AG04449 (cell line): ENCODE results near the gene CFAP92.

Experiments
- CTCF ChIA-PET: fragments of 350-600 bp; formaldehyde crosslinking; extraction: SDS; loops from one replicate; lab custom pipeline; 2021; ENCODE audit warnings: antibody characterized with exemption; lab: Yijun Ruan, JAX
- POLR2A ChIA-PET: fragments of 400-600, 350-600 bp; formaldehyde crosslinking; extraction: SDS; loops from one replicate; lab custom pipeline; 2020; ENCODE audit warnings: antibody characterized with exemption, inconsistent platforms; lab: Yijun Ruan, JAX
- DNase-seq: peaks from one replicate; pipeline ENCODE4 v3.0.0-alpha.2; 2010; ENCODE audit warnings: low read depth, low spot score
- H3K4me3 ChIP-seq: 2 replicates; pipeline ENCODE4 v1.5.1; 2011; ENCODE audit warnings: low read depth, mild to moderate bottlenecking, control low read depth, low read length
- CTCF ChIP-seq: IDR thresholded peaks from one replicate; pipeline ENCODE4 v1.5.1; 2011; ENCODE audit warnings: mild to moderate bottlenecking, moderate library complexity, low read length, control low read depth, inconsistent platforms; ENCODE audit not compliant: insufficient read depth; ENCODE audit errors: missing control alignments

Gene CFAP92

DNA sequence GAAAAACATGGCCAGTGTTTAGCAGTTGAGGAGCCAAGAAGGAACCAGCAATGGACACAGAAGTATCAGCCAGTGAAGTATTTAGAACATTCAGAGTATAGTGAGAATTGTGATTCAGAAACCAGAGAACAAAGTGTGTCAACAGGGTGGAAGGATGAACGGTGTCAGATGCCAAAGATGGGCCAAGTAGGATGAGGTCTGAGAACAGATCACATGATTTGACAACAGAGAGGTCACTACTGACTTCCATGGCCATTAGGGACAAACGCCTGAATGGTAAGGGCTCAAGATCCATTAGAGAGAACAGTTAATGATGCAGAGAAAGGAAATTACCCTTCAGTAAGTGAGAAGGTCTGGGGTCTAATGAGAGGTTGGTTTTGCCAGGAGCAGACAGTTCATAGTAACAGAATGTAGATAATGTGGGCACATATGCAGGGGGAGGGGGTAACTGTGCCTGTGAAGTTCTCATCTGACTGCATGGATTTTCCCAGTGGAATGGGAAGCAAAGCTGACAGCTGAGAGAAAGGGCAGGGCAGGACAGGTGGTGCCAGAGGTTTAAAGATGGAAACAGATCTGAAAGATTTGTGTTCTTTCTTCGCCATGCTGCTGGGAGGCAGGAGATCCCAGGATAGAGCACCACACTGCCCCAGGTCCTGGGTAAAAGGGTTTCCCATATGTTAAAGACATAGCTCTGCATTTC, 119.2 kb downstream of the CFAP92 start:
- ChIA-PET CTCF (interaction anchor here (0.9 to 4.8 kb wide), 6 partner anchors 8 to 257 kb away, joined by 3 to 29 read pairs (median 3); no protein-coding TSS in a partner anchor), POLR2A (no interaction called here)
- no peak for TF ChIP-seq CTCF
- no peak overlapping the region for H3K4me3 ChIP-seq
- no peak for DNase-seq

GRCh38 chr3:128873244-128874022, 120.4 kb downstream of the CFAP92 start:
- POLR2A ChIA-PET: no interaction called here
- H3K4me3 ChIP-seq: no peak overlapping the region
- no peak for DNase-seq
- no peak for TF ChIP-seq CTCF
- CTCF ChIA-PET: interaction anchor here (0.8 to 1.4 kb wide), 3 partner anchors 28 to 255 kb away, joined by 3 to 4 read pairs (median 4); no protein-coding TSS in a partner anchor

DNA sequence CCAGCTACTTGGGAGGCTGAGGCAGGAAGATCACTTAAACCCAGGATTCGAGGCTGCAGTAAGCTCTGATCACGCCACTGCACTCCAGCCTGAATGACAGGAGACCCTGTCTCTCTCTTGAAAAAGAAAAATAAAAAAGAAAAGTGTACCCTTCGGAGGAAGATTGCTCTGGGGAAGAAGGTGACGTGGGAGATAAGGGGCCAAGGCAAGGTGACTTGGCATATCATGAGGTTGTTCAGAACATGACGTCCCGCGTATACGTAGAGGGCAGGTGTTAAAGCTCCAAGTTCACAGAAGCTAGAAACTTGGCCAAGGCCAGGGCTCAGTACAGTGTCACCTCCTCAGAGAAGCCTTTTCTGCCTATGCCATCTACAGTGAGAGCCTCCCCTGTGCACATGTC, 121.1 kb downstream of the CFAP92 start:
- POLR2A ChIA-PET: no interaction called here
- CTCF ChIA-PET: interaction anchor here (0.8 to 1.4 kb wide), 3 partner anchors 27 to 255 kb away, joined by 3 to 4 read pairs (median 4); no protein-coding TSS in a partner anchor

GRCh38 chr3:128872282-128872681, 121.6 kb downstream of the CFAP92 start:
- H3K4me3 ChIP-seq: no peak overlapping the region
- POLR2A ChIA-PET: no interaction called here
- CTCF ChIA-PET: interaction anchor here (0.8 to 1.4 kb wide), 3 partner anchors 27 to 254 kb away, joined by 3 to 4 read pairs (median 4); no protein-coding TSS in a partner anchor
- no peak for DNase-seq
- TF ChIP-seq CTCF: no peak

More for the DNA sequence above, 121.1 kb downstream of the CFAP92 start:
- no peak for TF ChIP-seq CTCF
- no peak for DNase-seq
- H3K4me3 ChIP-seq: no peak overlapping the region

DNA sequence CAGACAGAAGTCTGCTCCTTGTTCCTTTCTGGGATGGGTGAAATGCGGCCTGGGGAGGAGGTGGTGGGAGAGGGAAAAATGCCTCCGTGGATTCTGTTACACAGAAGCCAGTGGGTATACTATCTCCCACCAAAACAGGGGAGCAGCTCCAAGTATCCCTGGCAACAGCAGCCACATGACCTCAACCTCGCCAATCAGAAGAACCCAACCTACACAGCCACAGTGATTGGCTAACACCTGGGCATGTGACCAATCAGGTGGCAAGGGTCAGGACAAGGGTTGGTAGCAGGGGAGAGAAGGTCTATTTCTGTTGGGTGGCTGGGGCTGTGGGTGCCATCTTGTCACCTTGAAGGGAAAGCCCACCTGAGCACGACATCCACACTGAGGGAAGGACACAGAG, 123.5 kb downstream of the CFAP92 start:
- DNase-seq: no peak
- H3K4me3 ChIP-seq: no peak overlapping the region
- TF ChIP-seq CTCF: no peak
- POLR2A ChIA-PET: no interaction called here
- CTCF ChIA-PET: no interaction called here
